Activated CD8-positive, alpha-beta memory T cell treated with anti-CD3 and anti-CD28 coated beads for 4 hours (primary cell): Measurements from ENCODE around the gene GATA3.

Experiments
- DNase-seq, 2 donors: peaks; one replicate each; pipeline ENCODE4 v3.0.0-alpha.2; 2020; ENCODE audit warnings: low read depth in 2 of 2

Gene GATA3

DNA sequence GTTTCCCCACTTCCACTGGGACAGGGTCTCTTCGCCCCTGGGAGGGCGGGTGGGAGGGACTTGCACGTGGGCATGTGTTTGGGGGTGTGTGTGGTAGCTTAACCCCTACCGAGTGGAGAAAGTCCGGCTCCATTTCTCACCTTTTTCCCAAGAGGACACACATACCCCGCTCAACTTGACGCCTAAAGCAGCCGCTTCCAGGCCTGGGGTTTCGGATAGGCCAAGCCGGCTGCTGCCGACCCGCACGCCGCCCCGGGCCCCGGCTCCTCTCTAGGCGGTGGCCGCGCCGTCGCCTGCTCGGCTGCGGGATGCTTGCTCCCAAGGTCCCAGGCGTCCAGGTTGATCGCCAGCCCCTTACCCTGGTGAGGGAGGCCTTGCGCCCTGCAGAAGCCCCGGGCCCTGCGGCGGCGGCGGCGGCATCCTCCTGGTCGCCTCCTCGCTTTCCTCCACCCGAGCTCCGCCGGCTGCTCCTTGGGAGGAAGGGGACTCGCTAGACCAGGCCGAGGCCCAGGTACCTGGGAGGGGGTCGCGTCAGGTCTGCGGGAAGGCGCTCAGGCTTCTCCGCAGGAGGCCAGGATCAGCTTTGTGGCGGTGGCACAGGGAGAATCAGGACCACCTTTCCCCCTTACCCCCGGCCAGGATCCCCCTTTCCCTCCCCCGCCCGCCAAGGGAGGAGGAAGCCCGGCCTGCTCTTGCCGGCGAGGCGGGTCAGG, 3.2 kb upstream of the GATA3 start:
- no peak for DNase-seq

- DNase-seq: no peak
Observed at GRCh38 chr10:8051851-8052257, 2.6 kb upstream of the GATA3 start.

DNA sequence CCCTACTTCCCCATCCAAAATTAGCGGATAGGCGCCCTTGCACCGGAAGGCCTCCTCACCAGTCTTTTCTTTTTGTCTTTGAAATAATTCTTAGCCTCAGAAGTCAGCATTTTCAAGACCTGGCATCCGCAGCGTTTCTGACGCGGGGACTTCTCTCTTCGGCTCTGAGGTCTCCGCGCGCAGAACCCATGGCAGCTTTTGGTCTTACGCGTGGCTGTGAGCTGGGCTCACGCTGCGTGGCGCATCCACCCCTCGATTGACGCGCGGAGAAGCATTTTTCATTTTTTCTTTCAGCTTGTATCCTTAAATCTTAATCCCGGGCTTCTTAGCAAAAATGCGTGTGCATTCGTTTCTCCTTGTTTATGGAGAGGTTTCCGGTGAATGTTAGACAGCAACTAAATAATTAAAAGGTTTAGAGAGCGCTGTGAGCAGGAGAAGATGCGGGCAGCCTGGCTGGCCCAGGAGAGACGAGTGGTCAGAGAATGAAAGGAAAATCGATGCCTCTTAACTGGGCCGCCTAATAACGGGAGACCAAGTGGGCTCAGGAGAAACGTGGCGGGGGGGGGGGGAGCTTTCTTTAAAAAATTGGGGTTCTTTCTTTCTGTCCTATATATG, 2.0 kb upstream of the GATA3 start:
- DNase-seq: no peak

- DNase-seq: no peak
Observed at GRCh38 chr10:8052956-8053445, 1.5 kb upstream of the GATA3 start.

GRCh38 chr10:8053446-8054243, 843 bp upstream of the GATA3 start:
- peak; percentile 88 to 89 for DNase-seq

DNA sequence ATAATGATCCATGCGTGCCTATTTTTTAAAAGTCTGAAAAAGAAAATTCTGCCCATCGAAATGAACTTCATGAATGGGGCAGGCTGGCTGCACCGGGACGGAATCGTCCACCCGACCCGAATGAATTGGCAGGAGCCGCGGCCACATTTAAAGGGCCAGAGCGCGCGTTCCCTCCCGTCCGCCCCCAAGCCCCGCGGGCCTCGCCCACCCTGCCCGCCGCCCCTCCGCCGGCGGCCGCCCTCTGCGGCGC, 319 bp upstream of the GATA3 start:
- DNase-seq: no peak

DNA sequence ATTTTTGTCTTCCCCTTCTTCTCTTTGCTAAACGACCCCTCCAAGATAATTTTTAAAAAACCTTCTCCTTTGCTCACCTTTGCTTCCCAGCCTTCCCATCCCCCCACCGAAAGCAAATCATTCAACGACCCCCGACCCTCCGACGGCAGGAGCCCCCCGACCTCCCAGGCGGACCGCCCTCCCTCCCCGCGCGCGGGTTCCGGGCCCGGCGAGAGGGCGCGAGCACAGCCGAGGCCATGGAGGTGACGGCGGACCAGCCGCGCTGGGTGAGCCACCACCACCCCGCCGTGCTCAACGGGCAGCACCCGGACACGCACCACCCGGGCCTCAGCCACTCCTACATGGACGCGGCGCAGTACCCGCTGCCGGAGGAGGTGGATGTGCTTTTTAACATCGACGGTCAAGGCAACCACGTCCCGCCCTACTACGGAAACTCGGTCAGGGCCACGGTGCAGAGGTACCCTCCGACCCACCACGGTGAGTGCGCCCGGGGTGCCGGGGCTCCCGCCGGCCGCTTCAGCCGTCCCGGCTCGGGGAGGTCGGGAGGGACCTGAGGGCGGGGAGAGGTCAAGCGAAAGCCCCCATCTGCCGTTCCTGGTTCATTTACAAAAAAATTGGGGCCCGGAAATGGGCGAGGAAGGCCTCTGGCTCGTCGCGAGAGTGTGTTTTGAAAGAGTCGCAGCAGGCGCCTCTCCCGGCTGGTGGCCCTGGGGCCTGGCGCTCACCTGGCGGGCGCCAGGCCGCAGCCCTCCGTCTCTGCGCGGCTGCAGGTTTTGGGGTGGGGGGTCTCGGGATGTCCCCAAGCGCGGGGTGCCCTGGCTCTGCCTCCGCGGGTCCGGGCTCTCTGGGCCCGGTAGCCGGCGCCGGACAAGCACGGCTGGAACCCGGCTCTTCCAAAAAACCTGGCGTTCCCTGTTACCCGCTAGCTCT, 1.2 kb downstream of the GATA3 start:
- no peak for DNase-seq

- no peak for DNase-seq
Observed at GRCh38 chr10:8056378-8056777, 1.9 kb downstream of the GATA3 start.

- no peak for DNase-seq
Observed at GRCh38 chr10:8056871-8057331, 2.4 kb downstream of the GATA3 start.

DNA sequence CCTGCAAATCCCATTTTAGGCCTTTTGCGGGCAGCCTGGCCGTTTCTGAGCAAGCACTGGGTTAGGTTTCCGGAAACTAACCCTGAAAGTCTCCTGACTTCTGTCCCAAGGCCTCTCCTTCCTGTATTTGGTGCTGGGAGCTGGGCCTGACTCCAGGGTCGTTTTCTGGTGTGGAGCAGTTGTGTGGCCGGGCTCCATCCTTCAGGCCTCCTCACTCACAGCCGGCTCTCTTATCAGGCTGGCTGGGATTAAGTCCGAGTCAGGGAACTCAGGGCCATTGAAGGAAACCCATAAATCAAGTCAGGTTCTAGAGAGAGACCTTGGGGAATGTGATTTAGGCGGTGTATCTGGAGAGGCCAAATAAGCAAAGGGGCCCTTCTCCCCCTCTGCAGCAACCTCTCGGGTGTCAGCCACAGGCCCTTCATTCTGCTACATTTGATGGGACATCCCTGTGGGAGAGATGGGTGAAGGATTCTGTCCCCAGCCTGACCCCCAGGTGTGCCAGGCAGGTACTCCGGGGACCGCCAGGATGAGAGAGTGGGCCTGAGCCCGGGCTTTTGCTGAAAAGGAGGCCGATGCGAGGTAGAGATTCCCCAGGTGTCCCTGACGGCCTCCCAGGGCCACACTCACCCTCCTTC, 3.3 kb downstream of the GATA3 start:
- DNase-seq: no peak

DNA sequence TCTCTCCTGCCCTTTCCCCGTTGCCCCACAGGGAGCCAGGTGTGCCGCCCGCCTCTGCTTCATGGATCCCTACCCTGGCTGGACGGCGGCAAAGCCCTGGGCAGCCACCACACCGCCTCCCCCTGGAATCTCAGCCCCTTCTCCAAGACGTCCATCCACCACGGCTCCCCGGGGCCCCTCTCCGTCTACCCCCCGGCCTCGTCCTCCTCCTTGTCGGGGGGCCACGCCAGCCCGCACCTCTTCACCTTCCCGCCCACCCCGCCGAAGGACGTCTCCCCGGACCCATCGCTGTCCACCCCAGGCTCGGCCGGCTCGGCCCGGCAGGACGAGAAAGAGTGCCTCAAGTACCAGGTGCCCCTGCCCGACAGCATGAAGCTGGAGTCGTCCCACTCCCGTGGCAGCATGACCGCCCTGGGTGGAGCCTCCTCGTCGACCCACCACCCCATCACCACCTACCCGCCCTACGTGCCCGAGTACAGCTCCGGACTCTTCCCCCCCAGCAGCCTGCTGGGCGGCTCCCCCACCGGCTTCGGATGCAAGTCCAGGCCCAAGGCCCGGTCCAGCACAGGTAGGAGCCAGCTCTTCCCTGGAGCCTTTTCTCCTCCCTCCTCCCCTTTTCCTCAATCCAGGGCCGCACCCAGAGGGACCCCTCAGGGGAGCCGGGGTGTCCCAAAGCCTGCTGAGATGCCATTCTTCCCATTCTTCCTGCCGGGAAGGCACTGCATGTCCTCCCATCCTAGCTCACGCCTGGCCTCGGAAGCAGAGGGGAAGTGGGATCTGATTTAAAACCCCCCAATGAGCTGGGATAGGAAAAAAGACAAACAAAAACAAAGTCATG, 4.0 kb downstream of the GATA3 start:
- DNase-seq: no peak

DNA sequence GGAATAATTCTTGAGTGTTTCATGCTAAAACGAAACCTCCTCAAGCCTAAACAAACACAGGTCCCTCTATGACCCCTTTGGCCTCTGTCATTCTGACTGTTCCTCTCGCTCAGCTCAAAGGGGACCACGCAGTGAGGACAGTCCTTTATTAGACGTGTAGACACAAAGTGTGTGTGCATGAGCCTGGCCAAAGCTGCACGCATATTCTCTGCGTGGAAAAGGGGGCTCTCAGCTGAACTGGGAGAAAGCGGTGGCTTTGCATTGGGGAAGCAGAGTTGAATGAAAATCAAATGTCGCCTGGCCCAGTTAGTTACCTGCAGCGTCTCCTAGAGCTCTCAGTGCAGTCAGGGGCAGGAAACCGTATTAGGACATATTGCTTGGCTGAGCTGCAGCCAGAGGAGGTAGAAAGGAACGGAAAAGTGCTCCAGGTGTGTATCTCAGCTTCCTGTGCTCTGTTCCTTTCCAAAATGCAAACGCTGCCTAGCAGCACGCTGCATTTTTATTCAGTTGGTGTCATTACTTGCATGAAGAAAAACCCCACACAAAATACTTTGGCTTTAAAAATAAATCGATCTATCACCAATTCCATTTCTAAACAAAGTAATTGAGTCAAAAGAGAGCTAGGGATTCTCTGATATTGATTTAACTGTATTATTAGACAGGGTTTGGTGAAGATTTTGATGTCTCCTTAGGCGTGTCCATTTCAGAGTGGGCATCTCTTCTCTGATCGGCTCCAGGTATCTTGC, 4.9 kb downstream of the GATA3 start:
- DNase-seq: no peak

- DNase-seq: no peak
Observed at GRCh38 chr10:8060010-8060703, 5.7 kb downstream of the GATA3 start.

- DNase-seq: no peak
Observed at GRCh38 chr10:8060704-8061121, 6.2 kb downstream of the GATA3 start.

DNA sequence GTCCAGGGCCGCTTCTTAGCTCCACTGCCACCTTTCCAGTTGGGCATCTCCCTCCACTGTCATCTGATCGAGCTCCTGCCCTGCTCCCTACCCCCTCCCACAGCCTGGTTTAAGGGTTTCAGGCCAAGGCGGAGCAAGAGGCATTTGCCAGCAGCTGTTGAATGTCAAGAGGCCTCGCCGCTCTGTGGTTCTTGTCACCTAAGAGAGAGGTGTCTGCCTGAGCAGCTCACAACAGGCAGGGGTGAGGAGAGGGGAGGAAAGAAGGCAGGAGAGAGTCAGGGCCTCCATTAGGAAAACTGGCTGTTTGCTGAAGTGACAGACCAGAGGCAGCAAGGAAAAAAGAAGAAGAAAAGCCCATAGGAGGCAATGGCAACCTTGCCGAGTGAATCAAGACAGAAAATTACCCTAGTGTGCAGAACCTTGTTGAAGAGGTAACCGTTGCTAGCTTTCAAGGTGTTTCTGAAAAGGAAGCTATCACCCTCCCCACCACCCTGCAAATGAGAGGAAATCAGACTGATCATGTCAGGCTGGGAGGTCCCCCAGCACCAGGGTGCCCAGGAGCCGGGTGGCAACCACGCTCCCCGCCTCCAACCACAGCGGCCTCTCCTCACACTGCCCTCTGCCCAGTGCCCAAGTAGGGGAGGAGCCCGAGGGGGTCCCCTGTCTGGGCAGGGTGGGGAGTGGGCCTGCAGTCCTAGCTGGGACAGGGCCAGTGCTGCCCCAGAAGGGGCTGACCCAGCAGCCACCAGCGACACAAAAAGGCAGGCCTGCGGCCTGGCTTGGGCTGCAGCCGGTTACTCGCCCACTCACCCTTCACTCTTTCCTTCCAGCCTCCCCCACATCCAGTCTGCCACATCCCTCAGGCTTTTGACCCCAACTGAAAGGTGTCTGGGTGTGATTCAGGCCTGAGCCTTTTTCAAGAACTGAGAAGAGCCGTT, 7.1 kb downstream of the GATA3 start:
- DNase-seq: no peak

DNA sequence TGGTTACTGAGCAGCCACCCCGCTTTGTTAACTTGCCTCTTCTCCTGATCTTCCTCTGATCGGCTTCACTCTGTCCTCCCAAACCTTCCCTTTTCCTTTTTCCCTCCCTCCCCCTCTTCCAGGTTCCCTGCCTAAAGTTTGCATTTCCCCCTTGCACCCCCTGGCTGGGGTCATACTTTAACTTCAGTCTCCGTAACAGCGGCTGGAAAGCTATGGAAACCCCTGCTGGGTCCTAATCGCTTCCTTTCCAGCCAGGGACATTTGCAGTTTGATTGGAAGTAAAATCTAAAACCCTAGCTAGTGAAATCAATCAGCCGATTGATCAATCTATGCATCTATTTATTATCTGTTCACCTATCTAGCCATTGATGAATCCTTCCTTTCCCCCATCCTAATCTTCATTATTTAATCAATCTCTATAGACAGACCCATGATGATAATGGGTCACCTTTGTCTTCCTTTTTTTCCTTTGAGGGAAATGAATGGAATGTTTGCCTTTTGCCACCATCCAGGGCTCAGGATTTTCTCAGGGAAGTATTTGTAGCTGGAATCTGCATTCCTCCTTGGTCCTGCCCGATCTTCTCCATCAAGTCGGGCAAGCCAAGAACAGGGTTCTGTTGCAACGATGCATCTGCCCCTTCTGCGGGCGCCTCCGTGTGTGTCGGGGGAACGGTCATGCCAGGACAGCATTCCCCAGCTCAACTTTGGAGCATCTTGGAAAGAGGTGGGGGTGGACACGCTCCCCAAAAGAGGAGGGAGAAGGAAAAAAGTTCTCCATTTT, 8.8 kb downstream of the GATA3 start:
- no peak for DNase-seq

DNA sequence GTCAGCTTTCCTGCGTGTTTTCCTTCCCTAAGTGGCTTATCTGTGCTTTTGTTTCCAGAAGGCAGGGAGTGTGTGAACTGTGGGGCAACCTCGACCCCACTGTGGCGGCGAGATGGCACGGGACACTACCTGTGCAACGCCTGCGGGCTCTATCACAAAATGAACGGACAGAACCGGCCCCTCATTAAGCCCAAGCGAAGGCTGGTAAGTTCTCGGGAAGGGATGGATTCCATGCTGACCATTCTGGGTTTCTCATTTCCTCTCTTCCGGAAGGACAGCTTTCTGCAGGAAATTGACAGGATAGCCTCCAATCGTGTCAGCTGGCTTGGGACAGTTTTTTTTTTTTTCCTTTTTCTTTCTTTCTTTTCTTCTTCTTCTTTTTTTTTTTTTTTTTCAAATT, 9.4 kb downstream of the GATA3 start:
- no peak for DNase-seq
